ENCODE results near the gene C1QTNF5. TPM values are rescaled to one million over a fixed set of nuclear protein-coding genes. Genes with fewer than 3 reads are reported as not detected.

Gene C1QTNF5
- total and polyA plus RNA-seq, 2 experiments from 2014 or later: 13.7 to 18.0 TPM

DNA sequence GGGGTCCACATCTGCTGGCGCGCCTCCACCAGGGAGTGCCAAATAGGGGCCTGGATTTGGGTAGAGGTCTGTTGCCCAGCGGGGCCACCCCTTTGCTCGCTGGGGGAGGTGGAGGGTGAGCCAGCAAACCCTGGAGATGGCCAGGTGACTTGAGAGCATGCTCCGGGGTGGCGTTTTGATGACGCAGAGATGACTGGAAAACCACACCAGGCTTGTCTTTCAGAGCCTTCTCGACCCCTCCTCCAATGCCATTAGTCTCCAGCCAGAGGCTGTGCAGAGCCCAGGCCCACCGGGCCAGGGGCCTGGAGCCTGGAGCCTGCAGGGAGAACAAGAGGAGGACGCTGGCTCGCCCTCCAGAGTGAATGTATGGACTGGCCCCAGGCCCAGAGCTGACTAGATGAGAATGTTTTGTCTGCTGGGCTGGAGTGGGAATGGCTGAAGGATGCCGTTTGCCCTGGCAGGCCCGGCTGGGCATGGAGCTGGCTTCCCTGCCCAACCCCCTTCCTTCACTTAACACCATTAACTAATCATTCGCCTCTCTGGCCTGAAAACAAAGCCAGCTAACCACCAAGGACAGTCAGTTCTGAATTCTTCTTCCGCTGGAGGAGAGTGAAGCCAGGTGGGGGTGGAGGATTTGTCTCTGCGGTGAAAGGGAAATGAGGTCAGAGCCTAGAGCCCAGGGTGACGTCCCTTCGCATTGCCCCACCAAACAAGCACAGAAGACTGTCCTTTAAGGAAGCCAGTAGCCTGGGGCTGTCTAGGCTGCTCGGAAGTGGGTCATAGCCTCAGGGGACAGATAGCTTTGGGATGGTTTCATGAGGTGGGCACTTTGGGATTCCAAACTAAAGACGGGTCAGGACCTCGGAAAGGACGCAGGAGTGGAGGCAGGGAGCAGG, 22.2 kb downstream of the C1QTNF5 start:
- Histone ChIP-seq H3K9me2 (replicated peaks; ENCODE audit: insufficient read depth) (no peaks in the 10 kb centered on the region), H2AFZ (no peak overlapping the region), H3K4me1 (ENCODE audit: insufficient read depth) (peaks cover 31% of the 10 kb centered on the region), H3K9me3 (ENCODE audit: low read depth) (no peaks in the 10 kb centered on the region), H3K27me3 (peaks cover 42% of the 10 kb centered on the region), H3K4me3 (no peak overlapping the region), H4K20me1 (ENCODE audit: insufficient read depth, poor library complexity, severe bottlenecking) (no peaks in the 10 kb centered on the region), H3K27ac (no peak overlapping the region), H3K36me3 (replicated peaks; ENCODE audit: insufficient read depth, low read depth) (no peaks in the 10 kb centered on the region), H3K79me2 (no peaks in the 10 kb centered on the region), H3K4me2 (no peak overlapping the region)
- TF ChIP-seq, protein P1, sequence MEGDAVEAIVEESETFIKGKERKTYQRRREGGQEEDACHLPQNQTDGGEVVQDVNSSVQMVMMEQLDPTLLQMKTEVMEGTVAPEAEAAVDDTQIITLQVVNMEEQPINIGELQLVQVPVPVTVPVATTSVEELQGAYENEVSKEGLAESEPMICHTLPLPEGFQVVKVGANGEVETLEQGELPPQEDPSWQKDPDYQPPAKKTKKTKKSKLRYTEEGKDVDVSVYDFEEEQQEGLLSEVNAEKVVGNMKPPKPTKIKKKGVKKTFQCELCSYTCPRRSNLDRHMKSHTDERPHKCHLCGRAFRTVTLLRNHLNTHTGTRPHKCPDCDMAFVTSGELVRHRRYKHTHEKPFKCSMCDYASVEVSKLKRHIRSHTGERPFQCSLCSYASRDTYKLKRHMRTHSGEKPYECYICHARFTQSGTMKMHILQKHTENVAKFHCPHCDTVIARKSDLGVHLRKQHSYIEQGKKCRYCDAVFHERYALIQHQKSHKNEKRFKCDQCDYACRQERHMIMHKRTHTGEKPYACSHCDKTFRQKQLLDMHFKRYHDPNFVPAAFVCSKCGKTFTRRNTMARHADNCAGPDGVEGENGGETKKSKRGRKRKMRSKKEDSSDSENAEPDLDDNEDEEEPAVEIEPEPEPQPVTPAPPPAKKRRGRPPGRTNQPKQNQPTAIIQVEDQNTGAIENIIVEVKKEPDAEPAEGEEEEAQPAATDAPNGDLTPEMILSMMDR (IDR thresholded peaks at IDR 0.05; ENCODE audit: poor library complexity): no peak
- TF ChIP-seq EZH2phosphoT487 (IDR thresholded peaks at IDR 0.05; ENCODE audit: low read depth, severe bottlenecking, unreplicated experiment) (no peak), EZH2 (IDR thresholded peaks at IDR 0.05; ENCODE audit: borderline replicate concordance) (no peak)
- no peak for DNase-seq (ENCODE audit: low spot score)
- 69% methylated on average over 22 of the region's 22 CpGs for WGBS (ENCODE audit: low lambda C conversion rate, missing lambda C conversion rate)

DNA sequence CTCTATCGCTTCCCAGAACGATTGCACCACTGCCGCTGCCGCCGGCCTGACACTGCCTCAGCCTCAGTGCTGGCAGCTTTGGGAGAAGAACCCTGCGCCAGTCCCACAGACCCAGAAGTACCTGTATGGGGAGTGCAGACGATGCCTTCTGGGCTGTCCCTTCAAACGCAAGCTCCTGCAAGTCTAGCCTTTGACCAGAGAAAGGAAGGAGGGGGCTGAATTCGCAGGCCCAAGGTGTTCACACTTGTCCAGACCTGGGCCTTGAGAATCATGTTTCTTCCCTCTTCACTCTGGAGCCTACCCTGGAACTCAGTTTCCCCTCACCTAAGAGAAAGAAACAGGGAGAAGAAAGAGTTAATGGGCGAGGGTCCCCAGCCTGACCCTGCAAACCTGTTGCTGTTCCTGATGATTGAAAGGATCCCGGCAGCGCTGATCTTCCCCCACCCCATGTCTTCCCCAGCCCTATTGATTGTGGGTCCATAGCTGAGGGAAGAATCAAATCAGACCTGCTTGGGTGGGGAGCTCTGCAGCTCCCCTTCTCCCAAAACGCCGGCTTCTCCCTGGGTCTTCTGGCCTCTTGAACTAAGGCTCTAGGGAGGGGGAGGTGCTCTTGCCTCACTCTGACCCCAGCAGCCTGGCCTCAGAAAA, 23.0 kb downstream of the C1QTNF5 start:
- H4K20me1 ChIP-seq (ENCODE audit: insufficient read depth, poor library complexity, severe bottlenecking): no peaks in the 10 kb centered on the region
- H2AFZ ChIP-seq: no peak overlapping the region
- 61% methylated on average over 14 of the region's 14 CpGs for WGBS (ENCODE audit: low lambda C conversion rate, missing lambda C conversion rate)
- no peak for DNase-seq (ENCODE audit: low spot score)
- TF ChIP-seq, protein P1 (IDR thresholded peaks at IDR 0.05; ENCODE audit: poor library complexity): no peak
- TF ChIP-seq EZH2phosphoT487 (IDR thresholded peaks at IDR 0.05; ENCODE audit: low read depth, severe bottlenecking, unreplicated experiment) (no peak), EZH2 (IDR thresholded peaks at IDR 0.05; ENCODE audit: borderline replicate concordance) (no peak)
- H3K36me3 ChIP-seq (replicated peaks; ENCODE audit: insufficient read depth, low read depth): no peaks in the 10 kb centered on the region
- no peaks in the 10 kb centered on the region for H3K79me2 ChIP-seq
- peaks cover 31% of the 10 kb centered on the region for H3K4me1 ChIP-seq (ENCODE audit: insufficient read depth)
- H3K27ac ChIP-seq: no peak overlapping the region
- no peaks in the 10 kb centered on the region for H3K9me2 ChIP-seq (replicated peaks; ENCODE audit: insufficient read depth)
- H3K4me3 ChIP-seq: no peak overlapping the region
- H3K4me2 ChIP-seq: peak overlapping the region; percentile 96
- H3K27me3 ChIP-seq: peaks cover 42% of the 10 kb centered on the region
- no peaks in the 10 kb centered on the region for H3K9me3 ChIP-seq (ENCODE audit: low read depth)

DNA sequence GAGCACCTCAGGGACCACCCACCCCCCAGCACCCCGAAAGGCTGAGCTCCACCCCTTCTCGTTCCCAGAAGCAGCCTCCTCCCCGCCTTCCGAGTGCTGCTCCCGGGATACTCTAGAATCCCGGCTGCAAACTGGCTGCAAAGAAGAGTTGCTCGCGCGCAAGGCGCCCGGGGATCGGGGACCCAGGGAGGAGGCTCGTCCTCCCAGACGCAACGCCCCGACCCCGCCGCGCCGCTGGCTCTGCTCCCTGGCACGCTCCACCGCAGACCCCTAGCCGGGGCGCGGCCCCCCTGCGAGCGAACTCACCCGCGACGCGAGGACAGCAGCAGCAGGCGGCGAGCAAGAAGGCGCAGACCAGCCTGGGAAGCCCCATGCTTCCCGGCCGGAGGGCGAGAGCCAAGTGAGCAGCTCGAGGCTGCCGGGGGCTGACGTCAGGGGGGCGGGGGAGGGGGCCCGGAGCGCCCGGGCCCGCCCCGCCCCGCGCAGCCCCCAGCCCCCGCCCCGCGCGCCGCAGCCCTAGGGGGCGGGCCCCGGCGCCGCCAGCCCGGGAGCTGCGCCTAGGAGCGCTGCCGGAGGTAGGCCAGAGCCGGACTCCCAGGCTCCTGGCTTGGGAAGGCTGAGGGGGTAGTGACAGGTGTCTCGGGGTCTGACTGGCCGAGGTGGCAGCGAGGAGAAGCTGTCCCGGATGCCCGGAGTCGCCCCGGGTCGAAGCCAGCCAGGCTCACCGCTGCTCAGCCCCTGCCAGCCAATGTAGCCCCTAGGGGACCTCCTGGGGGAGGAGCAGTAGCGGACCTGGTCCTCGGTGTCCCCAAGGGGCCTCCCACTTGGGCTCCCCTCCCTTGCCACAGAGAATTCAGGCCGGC, 23.7 kb downstream of the C1QTNF5 start, which contains the start of gene MCAM:
MCAM (minus strand) TSS at position 402 of the 863 bp plus-strand sequence; CDS start at position 373, 29 bp downstream.
- H3K4me2 ChIP-seq: peak within 1 kb of the TSS; percentile 96
- no peaks in the 10 kb centered on the region for H4K20me1 ChIP-seq (ENCODE audit: insufficient read depth, poor library complexity, severe bottlenecking)
- no peaks in the 10 kb centered on the region for H3K9me2 ChIP-seq (replicated peaks; ENCODE audit: insufficient read depth)
- H3K79me2 ChIP-seq: no peaks in the 10 kb centered on the region
- peaks cover 31% of the 10 kb centered on the region for H3K4me1 ChIP-seq (ENCODE audit: insufficient read depth)
- H3K9me3 ChIP-seq (ENCODE audit: low read depth): no peaks in the 10 kb centered on the region
- peak; percentile 65 for DNase-seq (ENCODE audit: low spot score)
- H3K4me3 ChIP-seq: peak within 1 kb of the TSS; percentile 67
- whole genome bisulfite sequencing (ENCODE audit: low lambda C conversion rate, missing lambda C conversion rate): 4% methylated on average over 33 of the region's 74 CpGs
- peak within 1 kb of the TSS; percentile 52 for H2AFZ ChIP-seq
- H3K27ac ChIP-seq: peak within 1 kb of the TSS; percentile 34
- H3K36me3 ChIP-seq (replicated peaks; ENCODE audit: insufficient read depth, low read depth): no peaks in the 10 kb centered on the region
- TF ChIP-seq, protein P1 (IDR thresholded peaks at IDR 0.05; ENCODE audit: poor library complexity): no peak
- TF ChIP-seq EZH2phosphoT487 (IDR thresholded peaks at IDR 0.05; ENCODE audit: low read depth, severe bottlenecking, unreplicated experiment): no peak
- no peak for TF ChIP-seq EZH2 (IDR thresholded peaks at IDR 0.05; ENCODE audit: borderline replicate concordance)
- peaks cover 42% of the 10 kb centered on the region for H3K27me3 ChIP-seq

Measured in hepatocyte (in vitro differentiated cells).